OCI-LY3 (cell line): ENCODE data around the gene FRMPD2.

Experiments used
- H2AFZ ChIP-seq: fragments of 200-600, 300-600 bp; shearing (Covaris generic); 2 replicates; pipeline ENCODE4 v1.6.0; 2014; ENCODE audit warnings: antibody characterized with exemption, low read depth, low read length
- H3K27ac ChIP-seq: fragments of 200-600, 300-600 bp; sonication (generic); 2 replicates; pipeline ENCODE4 v1.5.1; 2014; ENCODE audit warnings: mild to moderate bottlenecking, low read length, moderate library complexity, mixed read lengths
- H3K27me3 ChIP-seq: fragments of 200-600, 300-600 bp; sonication (generic); 2 replicates; pipeline ENCODE4 v1.6.1; 2014; ENCODE audit warnings: low read depth, low read length, mixed read lengths
- H3K36me3 ChIP-seq: fragments of 200-600, 300-600 bp; sonication (generic); replicated peaks from 2 replicates; pipeline ENCODE3; 2014; ENCODE audit warnings: low read depth, low read length, mixed read lengths
- H3K4me1 ChIP-seq: fragments of 300-600, 200-600 bp; sonication (generic); 2 replicates; pipeline ENCODE4 v1.6.1; 2014; ENCODE audit warnings: low read length, mixed read lengths
- H3K4me2 ChIP-seq: fragments of 200-600, 300-600 bp; sonication (generic); 2 replicates; pipeline ENCODE4 v1.6.1; 2014; ENCODE audit warnings: low read length, mixed read lengths
- H3K4me3 ChIP-seq: fragments of 300-600, 200-600 bp; sonication (generic); 2 replicates; pipeline ENCODE4 v1.5.1; 2014; ENCODE audit warnings: antibody characterized with exemption, mild to moderate bottlenecking, low read length, moderate library complexity
- H3K79me2 ChIP-seq: fragments of 300-600, 200-600 bp; shearing (Covaris generic); 2 replicates; pipeline ENCODE4 v1.6.1; 2014; ENCODE audit warnings: mild to moderate bottlenecking, low read length, mixed read lengths
- H3K9ac ChIP-seq: fragments of 300-600, 200-600 bp; shearing (Covaris generic); 2 replicates; pipeline ENCODE4 v1.6.0; 2014; ENCODE audit warnings: mild to moderate bottlenecking, low read length, moderate library complexity
- H3K9me3 ChIP-seq: fragments of 200-600, 300-600 bp; shearing (Covaris generic); 2 replicates; pipeline ENCODE4 v1.6.1; 2014; ENCODE audit warnings: low read length, mixed read lengths; ENCODE audit not compliant: insufficient read depth
- H4K20me1 ChIP-seq: fragments of 200-600, 300-600 bp; sonication (generic); 2 replicates; pipeline ENCODE4 v1.6.1; 2016; ENCODE audit warnings: low read length, mixed read lengths; ENCODE audit not compliant: insufficient read depth
- EZH2phosphoT487 ChIP-seq: fragments of 200-600 bp; shearing (Covaris generic); IDR thresholded peaks from 2 replicates; pipeline ENCODE4 v1.6.1; 2018; ENCODE audit warnings: antibody characterized with exemption, mixed run types, low read depth
- TF ChIP-seq, protein P1 (sequence below): fragments of 200-600, 300-600 bp; sonication (generic); IDR thresholded peaks from 2 replicates; pipeline ENCODE4 v1.5.1; 2014; ENCODE audit warnings: antibody characterized with exemption, low read length, low read depth

FRMPD2 gene

DNA sequence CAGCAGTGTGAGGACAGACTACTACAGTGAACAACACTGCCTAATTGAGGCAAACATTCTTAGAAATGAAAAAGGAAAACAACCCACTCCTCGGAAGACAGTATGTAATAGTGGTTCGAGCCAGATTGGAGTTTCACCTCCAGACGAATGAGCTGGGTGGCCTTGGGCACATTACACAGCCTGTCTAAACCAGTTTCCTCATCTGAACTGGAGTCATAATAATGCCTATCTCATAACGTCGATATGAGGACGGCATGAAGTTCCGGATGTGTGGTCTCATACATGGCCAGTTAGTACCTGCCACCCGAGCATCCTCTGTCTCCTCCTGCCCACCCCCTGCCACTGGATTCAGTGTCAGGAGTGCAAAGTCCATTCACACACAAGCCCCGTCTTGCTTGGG lies 15.8 kb upstream of the FRMPD2 start:
- Histone ChIP-seq H3K4me3 (no peak overlapping the region), H2AFZ (peak overlapping the region; percentile 83; the same call in 1 of the 2 replicates), H3K27ac (no peak overlapping the region), H3K36me3 (peaks cover 6% of the 10 kb centered on the region), H4K20me1 (no peaks in the 10 kb centered on the region), H3K4me1 (peaks cover 39% of the 10 kb centered on the region), H3K79me2 (no peaks in the 10 kb centered on the region), H3K9me3 (no peaks in the 10 kb centered on the region), H3K27me3 (no peaks in the 10 kb centered on the region), H3K9ac (no peak overlapping the region), H3K4me2 (peak overlapping the region; percentile 51; the same call in 1 of the 2 replicates)
- TF ChIP-seq, protein P1, sequence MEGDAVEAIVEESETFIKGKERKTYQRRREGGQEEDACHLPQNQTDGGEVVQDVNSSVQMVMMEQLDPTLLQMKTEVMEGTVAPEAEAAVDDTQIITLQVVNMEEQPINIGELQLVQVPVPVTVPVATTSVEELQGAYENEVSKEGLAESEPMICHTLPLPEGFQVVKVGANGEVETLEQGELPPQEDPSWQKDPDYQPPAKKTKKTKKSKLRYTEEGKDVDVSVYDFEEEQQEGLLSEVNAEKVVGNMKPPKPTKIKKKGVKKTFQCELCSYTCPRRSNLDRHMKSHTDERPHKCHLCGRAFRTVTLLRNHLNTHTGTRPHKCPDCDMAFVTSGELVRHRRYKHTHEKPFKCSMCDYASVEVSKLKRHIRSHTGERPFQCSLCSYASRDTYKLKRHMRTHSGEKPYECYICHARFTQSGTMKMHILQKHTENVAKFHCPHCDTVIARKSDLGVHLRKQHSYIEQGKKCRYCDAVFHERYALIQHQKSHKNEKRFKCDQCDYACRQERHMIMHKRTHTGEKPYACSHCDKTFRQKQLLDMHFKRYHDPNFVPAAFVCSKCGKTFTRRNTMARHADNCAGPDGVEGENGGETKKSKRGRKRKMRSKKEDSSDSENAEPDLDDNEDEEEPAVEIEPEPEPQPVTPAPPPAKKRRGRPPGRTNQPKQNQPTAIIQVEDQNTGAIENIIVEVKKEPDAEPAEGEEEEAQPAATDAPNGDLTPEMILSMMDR: no peak
- TF ChIP-seq EZH2phosphoT487: no peak

DNA sequence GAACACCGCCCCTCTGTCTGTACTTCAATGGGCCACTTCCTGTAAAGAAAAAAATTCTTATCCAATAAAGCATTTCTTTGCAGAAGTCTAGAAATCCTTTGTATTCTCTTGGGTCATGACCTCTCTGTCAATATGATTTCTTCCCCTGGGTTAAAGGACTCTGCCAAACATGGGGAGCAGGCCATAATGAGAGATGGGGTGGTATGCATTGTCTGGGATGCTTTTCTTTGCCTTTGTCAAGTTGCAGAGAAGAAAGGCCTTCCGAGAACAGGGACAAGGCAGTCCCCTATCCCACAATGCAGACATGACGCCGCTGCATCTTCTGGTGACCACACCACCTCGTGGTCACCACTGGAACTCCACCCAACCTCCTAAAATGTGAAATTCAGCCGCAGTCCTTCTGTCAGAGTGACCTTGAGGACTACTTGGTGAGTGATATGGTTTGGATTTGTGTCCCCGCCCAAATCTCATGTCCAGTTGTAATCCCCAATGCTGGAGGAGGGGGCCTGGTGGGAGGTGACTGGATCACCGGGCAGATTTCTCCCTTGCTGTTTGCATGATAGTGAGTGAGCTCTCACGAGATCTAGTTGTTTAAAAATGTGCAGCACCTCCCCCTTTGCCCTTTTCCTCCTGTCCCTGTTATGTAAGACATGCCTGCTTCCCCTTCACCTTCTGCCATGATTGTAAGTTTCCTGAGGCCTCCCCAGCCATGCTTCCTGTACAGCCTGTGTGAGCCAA lies 15.2 kb upstream of the FRMPD2 start:
- Histone ChIP-seq H3K27me3 (no peaks in the 10 kb centered on the region), H4K20me1 (no peaks in the 10 kb centered on the region), H3K4me3 (no peak overlapping the region), H3K9me3 (no peaks in the 10 kb centered on the region), H3K36me3 (peaks cover 6% of the 10 kb centered on the region), H2AFZ (peak overlapping the region; percentile 83), H3K79me2 (no peaks in the 10 kb centered on the region), H3K4me2 (peak overlapping the region; percentile 51), H3K4me1 (peaks cover 43% of the 10 kb centered on the region), H3K27ac (no peak overlapping the region), H3K9ac (peak overlapping the region; percentile 27; the same call in 1 of the 2 replicates)
- TF ChIP-seq, protein P1: peak; percentile 72
- no peak for TF ChIP-seq EZH2phosphoT487

DNA sequence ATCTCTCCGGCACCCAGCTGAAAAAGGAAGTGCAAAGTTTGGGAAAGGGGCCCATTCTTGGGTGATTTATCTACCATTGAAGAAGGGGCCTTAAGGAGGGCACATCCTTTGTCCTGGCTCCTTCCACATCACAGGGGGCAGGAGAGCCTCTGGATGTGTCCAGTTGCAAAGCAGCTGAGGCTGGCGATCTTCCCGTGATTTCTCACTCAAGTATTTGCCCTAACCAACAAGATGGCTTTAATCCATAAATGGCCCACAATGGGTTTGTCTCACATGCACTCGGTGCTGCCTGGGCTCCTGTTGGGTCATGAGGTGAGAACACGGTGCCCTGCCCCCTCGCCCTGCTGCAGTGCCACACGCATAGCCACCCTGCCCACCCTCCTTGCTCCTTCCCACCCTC lies 14.2 kb upstream of the FRMPD2 start:
- Histone ChIP-seq H3K27ac (no peak overlapping the region), H3K4me1 (peaks cover 46% of the 10 kb centered on the region), H4K20me1 (no peaks in the 10 kb centered on the region), H3K36me3 (peaks cover 16% of the 10 kb centered on the region), H3K79me2 (no peaks in the 10 kb centered on the region), H3K4me2 (no peak overlapping the region), H3K4me3 (no peak overlapping the region), H3K27me3 (no peaks in the 10 kb centered on the region), H3K9me3 (peaks cover 6% of the 10 kb centered on the region; the same call in 1 of the 2 replicates), H2AFZ (no peak overlapping the region), H3K9ac (no peak overlapping the region)
- TF ChIP-seq EZH2phosphoT487: no peak
- TF ChIP-seq, protein P1: no peak
